Nephron (organoid): Measurements from ENCODE around the gene BMAL2.

ENCODE experiments used
- H3K27ac Mint-ChIP-seq, 3 experiments: 2 replicates each; pipeline ENCODE4 v1.8.0; 2020; ENCODE audit warnings: mixed read lengths in 3 of 3, mild to moderate bottlenecking in 2 of 3, moderate library complexity in 1 of 3
- H3K27me3 Mint-ChIP-seq: 2 replicates; pipeline ENCODE4 v1.8.0; 2021; ENCODE audit warnings: low read depth, mild to moderate bottlenecking, moderate library complexity, mixed read lengths
- H3K36me3 Mint-ChIP-seq: 2 replicates; pipeline ENCODE4 v1.8.0; 2020; ENCODE audit warnings: low read depth, mixed read lengths
- H3K4me1 Mint-ChIP-seq: 2 replicates; pipeline ENCODE4 v1.8.0; 2020; ENCODE audit warnings: mixed read lengths
- H3K4me3 Mint-ChIP-seq, 3 experiments: 2 replicates each; pipeline ENCODE4 v1.8.0; 2020; ENCODE audit warnings: mild to moderate bottlenecking in 3 of 3, mixed read lengths in 3 of 3, moderate library complexity in 2 of 3
- H3K9me3 Mint-ChIP-seq: 2 replicates; pipeline ENCODE4 v1.8.0; 2020; ENCODE audit warnings: mixed read lengths
- CTCF ChIP-seq, 3 experiments: fragments of 200-600 bp; sonication (generic); IDR thresholded peaks; one replicate each; pipeline ENCODE4 v1.5.0; 2021; ENCODE audit warnings: antibody characterized with exemption in 3 of 3; ENCODE audit not compliant: unreplicated experiment in 3 of 3

The BMAL2 gene

GRCh38 chr12:27338473-27338872 is 5.8 kb downstream of the BMAL2 start:
- Mint-ChIP-seq H3K27ac (no peak overlapping the region), H3K27me3 (peaks cover 40% of the 10 kb centered on the region), H3K4me1 (no peaks in the 10 kb centered on the region), H3K4me3 (no peak overlapping the region), H3K36me3 (no peaks in the 10 kb centered on the region), H3K9me3 (no peaks in the 10 kb centered on the region)
- no peak for TF ChIP-seq CTCF (IDR thresholded peaks at IDR 0.05; ENCODE audit: unreplicated experiment in 3 of 3)

- peaks cover 18% of the 10 kb centered on the region for H3K27me3 Mint-ChIP-seq
- no peaks in the 10 kb centered on the region for H3K36me3 Mint-ChIP-seq
- TF ChIP-seq CTCF (IDR thresholded peaks at IDR 0.05; ENCODE audit: unreplicated experiment in 3 of 3) = no peak
- H3K27ac Mint-ChIP-seq = no peak overlapping the region
- no peak overlapping the region for H3K4me3 Mint-ChIP-seq
- H3K9me3 Mint-ChIP-seq = no peaks in the 10 kb centered on the region
- H3K4me1 Mint-ChIP-seq = no peaks in the 10 kb centered on the region
These were observed 8.3 kb downstream of the BMAL2 start for GRCh38 chr12:27340971-27341370.

- Mint-ChIP-seq H3K27me3 (peaks cover 7% of the 10 kb centered on the region), H3K9me3 (no peaks in the 10 kb centered on the region), H3K27ac (no peak overlapping the region), H3K4me3 (no peak overlapping the region), H3K36me3 (no peaks in the 10 kb centered on the region), H3K4me1 (no peaks in the 10 kb centered on the region)
- no peak for TF ChIP-seq CTCF (IDR thresholded peaks at IDR 0.05; ENCODE audit: unreplicated experiment in 3 of 3)
These were observed 9.9 kb downstream of the BMAL2 start for GRCh38 chr12:27342536-27342935.

GRCh38 chr12:27343255-27344000 is 10.8 kb downstream of the BMAL2 start:
- H3K4me3 Mint-ChIP-seq = no peak overlapping the region
- no peaks in the 10 kb centered on the region for H3K9me3 Mint-ChIP-seq
- peaks cover 4% of the 10 kb centered on the region for H3K27me3 Mint-ChIP-seq
- no peaks in the 10 kb centered on the region for H3K4me1 Mint-ChIP-seq
- TF ChIP-seq CTCF (IDR thresholded peaks at IDR 0.05; ENCODE audit: unreplicated experiment in 3 of 3) = no peak
- H3K36me3 Mint-ChIP-seq = no peaks in the 10 kb centered on the region
- H3K27ac Mint-ChIP-seq = no peak overlapping the region

GRCh38 chr12:27344246-27344645 is 11.6 kb downstream of the BMAL2 start:
- no peak for TF ChIP-seq CTCF (IDR thresholded peaks at IDR 0.05; ENCODE audit: unreplicated experiment in 3 of 3)
- Mint-ChIP-seq H3K9me3 (no peaks in the 10 kb centered on the region), H3K27ac (no peak overlapping the region), H3K4me1 (no peaks in the 10 kb centered on the region), H3K36me3 (no peaks in the 10 kb centered on the region), H3K27me3 (peaks cover 4% of the 10 kb centered on the region), H3K4me3 (no peak overlapping the region)

GRCh38 chr12:27344760-27345159 is 12.1 kb downstream of the BMAL2 start:
- H3K27ac Mint-ChIP-seq = no peak overlapping the region
- no peaks in the 10 kb centered on the region for H3K4me1 Mint-ChIP-seq
- no peak for TF ChIP-seq CTCF (IDR thresholded peaks at IDR 0.05; ENCODE audit: unreplicated experiment in 3 of 3)
- no peak overlapping the region for H3K4me3 Mint-ChIP-seq
- H3K36me3 Mint-ChIP-seq = no peaks in the 10 kb centered on the region
- no peaks in the 10 kb centered on the region for H3K9me3 Mint-ChIP-seq
- peaks cover 4% of the 10 kb centered on the region for H3K27me3 Mint-ChIP-seq
